Measurements from ENCODE around the gene PFKFB2. TPM values are rescaled to one million over a fixed set of nuclear protein-coding genes. Genes with fewer than 3 reads are reported as not detected.

Gene PFKFB2
- total RNA-seq (2014; rRNA removed; shearing (Covaris generic)) = 24.0 and 24.9 TPM in 2 replicates
- 11.0 and 16.9 TPM in 2 replicates for polyA plus RNA-seq (2015; cell fraction: cytosol; rRNA removed)
- 35.4 and 47.0 TPM in 2 replicates for polyA plus RNA-seq (2015; cell fraction: nucleus; rRNA removed)

DNA sequence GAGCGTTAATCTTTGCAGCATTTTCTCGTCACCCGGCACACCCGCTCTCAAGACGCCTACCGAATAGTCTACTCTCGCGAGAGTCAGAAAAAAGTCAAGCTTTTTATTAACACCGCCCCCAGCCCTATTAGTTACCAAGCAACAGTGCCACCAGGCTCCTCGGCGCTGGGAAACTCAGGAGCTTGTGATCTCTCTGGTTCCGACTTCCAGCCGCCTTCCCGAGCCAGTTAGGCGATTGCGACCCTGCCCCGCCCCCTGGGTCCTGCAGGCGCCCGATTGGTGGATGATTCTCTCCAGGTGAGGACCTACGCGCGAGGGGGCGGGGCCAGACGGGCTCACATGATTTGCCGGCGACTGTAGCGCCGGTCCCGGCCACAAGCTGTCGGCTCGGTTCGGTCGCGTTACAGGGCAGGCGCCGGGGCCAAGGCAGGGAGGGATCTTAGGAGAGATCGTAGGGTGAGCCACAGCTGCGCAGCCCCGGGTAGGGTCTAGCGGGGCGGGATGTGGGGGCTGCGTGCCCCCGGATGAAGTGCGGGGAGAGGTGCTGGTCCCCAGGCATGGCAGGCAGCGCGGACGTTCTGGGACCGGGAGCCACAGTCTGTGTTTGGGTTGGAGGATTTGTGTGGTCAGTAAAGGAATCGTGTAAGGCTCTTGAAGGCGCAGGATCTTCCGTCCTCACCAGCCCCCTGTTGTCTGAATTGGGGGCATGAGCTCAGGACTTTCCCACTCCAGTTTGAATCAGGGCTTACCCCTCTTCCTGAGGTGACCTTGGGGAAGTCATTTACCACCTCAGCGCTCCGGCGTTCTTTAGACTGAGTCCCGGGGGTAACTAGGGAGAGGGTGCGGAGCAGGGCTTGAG is at the start of gene PFKFB2:
Gene PFKFB2, plus strand, starts transcription at position 365 of the 859 bp plus-strand sequence. CDS start 1,443 bp downstream, outside the sequence.
- in situ Hi-C loops (cut with HindIII; ENCODE audit: low pct_unique_long_range_greater_than_20kb, low sequenced_read_pairs) = no loop called here
- DNase-seq (ENCODE audit: low read depth, low spot score) = peak; percentile 98

DNA sequence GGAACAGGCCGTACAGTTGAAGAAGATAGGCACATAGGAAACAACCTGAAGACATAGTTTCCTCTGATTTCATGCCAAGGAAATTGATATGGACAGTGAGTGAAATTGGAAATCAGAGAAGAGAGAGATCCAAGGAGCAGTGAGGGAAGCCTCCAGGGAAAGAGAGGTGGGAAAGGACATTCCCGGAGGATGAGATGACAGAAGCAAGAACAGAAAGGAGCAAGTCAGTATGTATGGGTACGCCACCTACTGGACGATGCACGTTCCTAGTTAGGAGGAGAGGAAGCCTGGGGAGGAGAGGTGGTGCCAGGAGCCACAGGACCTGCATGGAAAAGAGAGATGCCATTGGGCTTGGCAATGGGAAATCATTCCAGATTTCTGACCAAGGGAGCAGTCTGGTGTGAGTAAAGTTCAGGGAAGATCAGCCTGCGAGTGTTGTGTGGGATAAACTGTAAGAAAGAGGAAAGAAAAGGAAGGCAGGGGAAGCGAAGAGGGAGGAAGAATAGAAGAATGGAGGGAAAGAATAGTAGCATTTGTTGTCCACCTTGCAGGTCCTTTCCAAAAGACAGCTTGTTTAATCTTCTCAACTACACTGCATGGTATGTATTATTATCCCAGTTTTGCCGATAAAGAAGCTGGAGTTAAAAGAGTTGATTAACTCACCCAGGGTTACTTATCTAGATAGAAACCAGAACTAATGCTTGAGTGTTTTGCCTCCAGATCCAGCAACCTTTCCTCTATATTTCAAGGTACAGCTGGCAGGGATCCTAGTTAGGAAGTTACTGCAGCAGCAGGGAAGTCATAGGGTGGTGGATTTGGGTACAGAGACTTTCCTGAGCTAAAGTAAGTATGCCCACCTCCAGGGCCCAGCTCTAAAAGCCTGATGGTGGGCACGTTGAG is 47.9 kb upstream of the PFKFB2 start:
- in situ Hi-C loops (cut with HindIII; ENCODE audit: low pct_unique_long_range_greater_than_20kb, low sequenced_read_pairs) = no loop called here

DNA sequence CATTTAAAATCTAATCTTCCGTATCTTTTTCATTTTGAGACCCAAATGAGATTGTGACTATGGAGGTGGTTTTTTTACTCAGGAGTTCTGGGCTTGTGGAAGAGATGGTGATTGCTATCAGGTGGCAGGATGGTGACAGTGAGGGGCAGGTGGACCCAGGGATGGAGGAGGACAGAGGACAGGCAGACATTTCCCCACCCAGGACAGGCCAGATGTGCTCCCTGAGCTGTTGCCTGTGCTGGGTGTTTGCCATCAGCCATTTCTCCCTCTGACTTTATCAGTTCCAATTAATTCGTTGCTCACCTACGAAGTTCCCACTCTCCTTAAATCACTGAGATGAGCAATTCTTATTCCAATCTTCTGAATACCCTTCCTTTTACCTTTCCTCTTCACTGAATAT is 47.0 kb upstream of the PFKFB2 start:
- no peak for DNase-seq (ENCODE audit: low read depth, low spot score)
- in situ Hi-C loops (cut with HindIII; ENCODE audit: low pct_unique_long_range_greater_than_20kb, low sequenced_read_pairs) = no loop called here

More for the DNA sequence above, 47.9 kb upstream of the PFKFB2 start:
- DNase-seq (ENCODE audit: low read depth, low spot score) = peak; percentile 87

DNA sequence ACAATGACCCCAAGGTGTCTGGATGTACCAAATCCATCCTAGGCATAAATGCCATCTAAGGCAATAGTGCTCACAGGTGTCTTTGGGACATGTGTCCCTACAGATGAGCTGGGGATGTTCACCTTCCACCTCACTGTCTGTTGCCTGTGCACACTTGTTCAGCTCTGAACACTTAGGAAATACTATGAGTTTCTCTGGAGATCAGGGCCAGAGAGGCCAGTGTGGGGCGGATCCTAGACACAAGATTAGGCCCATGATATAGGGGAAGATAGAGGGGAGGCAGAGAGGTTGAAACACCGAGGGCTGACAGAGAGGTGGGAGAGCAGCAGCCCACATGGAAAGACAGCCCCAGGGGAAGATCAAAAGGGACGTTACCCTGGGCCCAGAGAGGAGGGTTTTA is 46.2 kb upstream of the PFKFB2 start:
- DNase-seq (ENCODE audit: low read depth, low spot score) = no peak
- in situ Hi-C loops (cut with HindIII; ENCODE audit: low pct_unique_long_range_greater_than_20kb, low sequenced_read_pairs) = no loop called here

DNA sequence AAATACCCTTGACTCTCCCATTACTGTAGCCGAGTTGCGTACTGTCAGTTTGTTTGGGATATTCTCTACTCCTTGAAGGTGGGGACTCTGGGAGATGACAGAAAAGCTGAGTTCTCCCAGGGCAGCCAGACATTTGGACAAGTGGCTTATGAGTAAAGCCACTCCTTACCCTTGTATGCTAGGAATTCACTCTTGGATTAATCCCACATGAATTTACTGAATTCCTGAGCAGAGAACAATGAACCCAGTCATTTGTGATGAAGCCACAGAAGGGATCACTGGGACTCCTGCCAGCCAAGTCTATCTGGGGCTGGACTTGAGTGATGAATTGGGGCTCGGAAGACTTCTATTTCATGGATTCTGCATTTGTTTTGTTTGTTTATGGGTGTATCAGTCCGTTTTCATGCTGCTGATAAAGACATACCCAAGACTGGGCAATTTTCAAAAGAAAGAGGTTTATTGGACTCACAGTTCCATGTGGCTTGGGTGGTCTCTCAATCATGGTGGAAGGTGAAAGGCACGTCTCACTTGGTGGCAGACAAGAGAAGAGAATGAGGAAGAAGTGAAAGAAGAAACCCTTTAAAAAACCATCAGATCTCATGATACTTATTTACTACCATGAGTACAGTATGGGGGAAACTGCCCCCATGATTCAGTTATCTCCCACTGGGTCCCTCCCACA is 45.6 kb upstream of the PFKFB2 start:
- in situ Hi-C loops (cut with HindIII; ENCODE audit: low pct_unique_long_range_greater_than_20kb, low sequenced_read_pairs) = no loop called here
- DNase-seq (ENCODE audit: low read depth, low spot score) = peak; percentile 95

DNA sequence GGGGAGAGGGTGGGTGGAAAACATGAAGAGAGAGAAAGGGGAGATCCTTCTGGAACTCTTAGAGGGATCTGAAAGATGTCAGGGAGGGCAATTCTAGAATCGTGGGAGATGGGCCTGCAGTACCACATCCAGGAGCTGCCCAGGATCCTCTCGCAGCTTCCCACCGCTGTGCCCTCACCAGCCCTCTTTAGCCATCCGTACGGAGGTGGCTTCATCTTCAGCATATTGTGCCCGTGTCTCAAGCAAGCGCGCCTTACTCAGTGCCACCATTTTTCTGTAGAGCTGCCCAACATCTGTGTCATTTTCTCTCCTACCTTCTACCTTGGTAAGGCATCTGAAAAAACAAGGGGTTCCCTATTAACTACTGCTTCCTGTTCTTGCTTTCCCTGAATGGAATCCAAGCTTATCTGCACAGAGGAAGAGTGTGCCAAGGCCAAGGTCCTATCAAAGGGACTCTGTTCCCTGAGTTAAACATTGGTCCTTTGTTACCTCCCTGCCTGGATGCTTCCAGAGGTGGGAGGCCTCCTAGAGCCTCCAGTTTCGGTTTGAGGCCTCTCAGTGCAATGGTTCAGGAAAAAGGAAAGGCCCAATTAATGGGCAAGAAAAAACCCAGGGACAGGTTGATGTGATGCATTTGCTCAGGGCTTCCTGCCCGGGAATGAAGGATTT is 43.8 kb upstream of the PFKFB2 start:
- in situ Hi-C loops (cut with HindIII; ENCODE audit: low pct_unique_long_range_greater_than_20kb, low sequenced_read_pairs) = no loop called here
- DNase-seq (ENCODE audit: low read depth, low spot score) = peak; percentile 89

DNA sequence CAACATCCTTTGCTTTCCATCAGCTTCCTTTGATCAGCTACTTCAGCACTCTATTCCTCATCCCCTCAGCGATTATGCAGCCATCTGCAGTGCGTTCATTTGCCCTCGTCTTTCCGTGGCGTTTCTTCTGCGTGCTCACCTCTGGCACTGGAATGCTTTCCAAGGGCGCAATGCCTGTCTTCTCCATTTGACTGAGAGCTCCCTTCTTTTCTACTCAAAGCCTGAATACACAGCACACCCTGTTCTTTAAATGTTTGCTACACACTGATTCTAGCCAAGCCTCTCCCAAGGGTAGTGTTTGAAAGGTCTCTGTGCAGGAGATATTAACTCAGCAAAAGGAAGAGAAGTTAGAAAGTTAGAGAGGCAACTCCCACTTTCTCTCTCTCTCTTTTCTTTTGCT is 43.1 kb upstream of the PFKFB2 start:
- in situ Hi-C loops (cut with HindIII; ENCODE audit: low pct_unique_long_range_greater_than_20kb, low sequenced_read_pairs) = no loop called here

DNA sequence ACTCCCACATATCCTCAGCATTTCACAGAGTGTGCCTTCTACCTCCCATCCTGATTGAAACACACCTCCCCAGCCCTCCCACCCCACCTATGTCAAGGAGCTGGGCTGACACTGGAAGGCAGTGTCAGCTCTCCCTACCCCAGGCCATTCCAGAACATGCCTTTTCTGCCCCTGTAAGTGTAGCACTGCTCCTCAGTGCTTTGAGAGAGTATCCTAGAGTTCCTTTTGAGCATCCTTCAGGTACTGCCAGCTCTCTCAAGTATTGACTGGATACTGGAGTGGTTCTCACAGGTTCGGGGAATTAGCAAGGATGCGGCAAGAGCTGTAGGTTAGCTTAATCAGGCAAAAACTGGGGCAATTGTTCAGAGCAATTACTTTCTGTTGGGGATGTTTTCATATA is 42.3 kb upstream of the PFKFB2 start:
- in situ Hi-C loops (cut with HindIII; ENCODE audit: low pct_unique_long_range_greater_than_20kb, low sequenced_read_pairs) = no loop called here
- no peak for DNase-seq (ENCODE audit: low read depth, low spot score)

More for the DNA sequence above, 43.1 kb upstream of the PFKFB2 start:
- DNase-seq (ENCODE audit: low read depth, low spot score) = peak; percentile 28

DNA sequence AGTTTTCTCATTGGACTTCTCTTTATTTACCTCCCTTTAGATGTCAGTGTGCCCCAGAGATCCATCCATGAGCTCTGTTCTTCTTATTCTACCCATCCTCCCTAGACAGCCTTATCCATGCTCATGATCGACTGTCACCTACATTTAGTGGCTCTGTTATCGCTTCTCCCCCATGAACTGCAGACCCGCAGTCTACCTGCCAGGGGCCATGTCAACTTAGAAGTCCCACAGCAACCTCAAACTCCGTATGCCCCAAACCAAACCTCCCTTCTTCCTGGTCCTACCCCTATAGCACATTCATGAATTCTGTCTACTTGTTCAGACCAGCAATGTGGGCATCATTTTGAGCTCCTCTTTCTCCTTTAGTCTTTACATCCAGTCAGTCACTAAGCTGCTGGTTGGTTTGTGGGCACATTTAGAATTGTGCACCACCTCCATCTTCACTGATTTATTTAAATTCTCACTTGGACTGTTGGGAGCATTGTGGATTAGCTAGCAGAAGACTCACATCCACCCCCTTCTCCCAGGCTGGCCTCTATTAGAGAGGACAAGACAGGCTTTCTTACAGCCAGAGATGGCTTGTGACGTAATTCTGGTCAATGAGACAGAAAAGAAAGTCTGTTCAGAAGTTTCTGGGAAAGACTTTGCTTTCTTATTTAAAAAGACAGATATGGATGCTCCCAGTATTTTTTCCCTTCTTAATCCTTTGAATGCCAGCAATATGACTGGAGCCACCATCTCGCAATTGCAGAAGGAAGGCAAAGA is 39.6 kb upstream of the PFKFB2 start:
- peak; percentile 65 for DNase-seq (ENCODE audit: low read depth, low spot score)
- in situ Hi-C loops (cut with HindIII; ENCODE audit: low pct_unique_long_range_greater_than_20kb, low sequenced_read_pairs) = no loop called here

DNA sequence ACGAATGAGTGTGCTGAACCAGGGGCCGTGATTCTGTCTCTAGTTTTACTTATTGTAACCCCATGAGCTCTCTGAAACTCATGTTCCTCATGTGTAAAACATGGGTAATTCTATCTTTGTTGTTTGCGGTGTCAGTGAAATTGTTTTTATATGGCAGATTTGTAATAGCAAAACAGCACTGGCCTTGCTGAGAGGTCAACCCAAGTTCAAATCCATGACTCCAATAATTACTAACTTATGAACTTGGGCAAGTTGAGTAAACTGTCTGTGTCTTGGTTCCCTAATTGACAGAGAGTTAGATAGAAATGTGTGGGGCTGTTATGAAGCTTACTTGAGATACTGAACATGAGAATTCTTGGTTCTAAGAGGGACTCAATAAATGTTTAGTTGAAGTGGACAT is 38.3 kb upstream of the PFKFB2 start:
- DNase-seq (ENCODE audit: low read depth, low spot score) = no peak
- in situ Hi-C loops (cut with HindIII; ENCODE audit: low pct_unique_long_range_greater_than_20kb, low sequenced_read_pairs) = no loop called here

DNA sequence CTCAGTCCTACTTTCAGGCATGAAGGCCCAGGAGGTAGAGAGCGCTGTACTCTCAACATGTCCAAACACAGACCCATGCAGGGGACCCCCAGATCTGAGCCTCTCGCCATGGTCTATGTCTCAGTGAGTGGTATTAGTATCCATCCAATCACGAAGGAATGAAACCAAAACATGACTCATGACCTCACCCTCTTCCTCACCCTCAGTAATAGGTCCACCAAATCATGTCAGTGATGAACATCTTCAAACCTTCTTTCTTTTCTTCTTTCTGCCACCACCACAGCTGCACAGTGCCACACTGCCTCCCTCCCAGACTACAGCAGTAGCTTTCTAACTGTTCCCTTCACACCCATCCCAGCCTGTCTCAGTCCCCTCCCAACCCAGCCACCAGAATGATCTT is 37.3 kb upstream of the PFKFB2 start:
- DNase-seq (ENCODE audit: low read depth, low spot score) = no peak
- in situ Hi-C loops (cut with HindIII; ENCODE audit: low pct_unique_long_range_greater_than_20kb, low sequenced_read_pairs) = no loop called here

DNA sequence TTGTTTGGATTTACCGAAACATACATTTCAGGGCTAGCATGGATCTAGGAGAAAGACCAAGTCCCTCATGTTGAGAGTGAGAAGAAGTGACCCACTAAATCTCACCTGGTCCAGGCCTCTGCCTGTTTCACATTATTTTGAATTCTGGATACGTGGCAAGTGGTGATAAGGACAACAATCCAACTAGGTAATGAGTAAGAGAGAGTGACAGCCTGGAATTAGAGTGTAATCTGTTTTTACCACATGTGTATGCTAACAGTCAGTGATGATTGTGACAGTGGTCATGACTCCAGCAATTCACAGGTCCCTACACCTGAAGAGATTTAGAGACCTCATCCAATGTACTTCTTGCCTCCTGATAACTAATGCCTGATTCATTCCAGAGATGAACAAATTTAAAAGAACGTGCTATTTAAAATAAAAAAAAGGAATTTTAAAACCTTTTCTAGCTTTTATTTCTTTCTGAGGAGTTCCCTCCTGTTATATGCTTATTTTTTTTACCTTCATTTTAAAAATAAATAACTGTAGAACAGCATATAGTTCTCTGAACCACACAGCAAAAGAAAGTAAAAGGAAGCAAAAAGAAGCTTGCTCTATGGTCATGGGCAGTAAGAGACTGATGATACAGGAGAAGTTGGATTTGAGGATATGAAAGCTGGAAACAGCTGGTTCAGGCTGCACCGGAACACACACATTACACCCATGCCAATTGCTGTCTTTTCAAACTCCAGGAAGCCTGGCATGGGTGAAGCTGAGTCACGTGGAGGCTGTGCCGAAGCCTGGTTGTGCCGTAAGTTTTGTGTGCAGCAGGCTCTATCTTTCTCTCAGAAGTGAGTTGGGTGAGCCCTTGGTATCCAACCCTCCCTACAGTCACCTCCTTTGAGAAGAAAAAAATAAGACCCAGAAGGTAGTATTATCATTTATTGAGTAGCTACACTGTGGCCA is 35.2 kb upstream of the PFKFB2 start:
- no peak for DNase-seq (ENCODE audit: low read depth, low spot score)
- in situ Hi-C loops (cut with HindIII; ENCODE audit: low pct_unique_long_range_greater_than_20kb, low sequenced_read_pairs) = no loop called here

DNA sequence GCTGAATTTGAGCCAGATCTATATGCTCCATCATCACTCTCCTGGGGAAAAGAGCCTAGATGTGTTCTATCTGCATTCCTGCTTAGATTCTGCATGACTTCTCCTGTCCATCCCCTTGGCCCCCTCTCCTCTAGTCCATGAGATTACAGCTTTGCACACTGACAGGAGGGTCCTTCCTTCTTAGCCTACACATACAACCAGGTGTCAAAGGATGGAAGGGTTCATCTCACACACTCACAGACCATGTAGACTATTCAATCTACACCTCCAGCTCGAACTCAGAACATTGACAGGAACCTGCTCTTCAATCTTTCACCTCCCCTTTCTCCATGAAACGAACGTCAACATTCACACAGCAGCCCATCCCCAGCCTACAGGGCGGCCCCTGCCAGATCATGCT is 34.4 kb upstream of the PFKFB2 start:
- DNase-seq (ENCODE audit: low read depth, low spot score) = no peak
- in situ Hi-C loops (cut with HindIII; ENCODE audit: low pct_unique_long_range_greater_than_20kb, low sequenced_read_pairs) = no loop called here

DNA sequence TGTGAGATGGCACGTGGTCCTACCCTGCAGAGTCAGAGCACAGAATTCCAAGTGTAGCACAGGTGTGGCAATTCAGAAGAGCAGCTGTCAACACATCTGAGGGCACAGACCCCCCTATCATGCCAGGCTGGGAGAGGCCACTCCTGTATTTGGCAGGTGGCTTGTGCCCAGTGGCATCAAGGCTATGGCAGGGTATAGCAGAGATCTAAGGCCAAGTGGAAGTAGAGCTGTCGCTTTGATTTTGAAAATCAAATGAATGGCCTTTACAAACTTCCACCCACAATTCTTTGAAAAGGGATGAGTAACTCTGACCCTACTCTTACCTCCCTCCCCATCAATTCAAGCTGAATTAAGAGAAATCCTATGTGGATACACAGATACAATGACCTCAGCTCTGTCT is 33.9 kb upstream of the PFKFB2 start:
- in situ Hi-C loops (cut with HindIII; ENCODE audit: low pct_unique_long_range_greater_than_20kb, low sequenced_read_pairs) = no loop called here
- no peak for DNase-seq (ENCODE audit: low read depth, low spot score)

DNA sequence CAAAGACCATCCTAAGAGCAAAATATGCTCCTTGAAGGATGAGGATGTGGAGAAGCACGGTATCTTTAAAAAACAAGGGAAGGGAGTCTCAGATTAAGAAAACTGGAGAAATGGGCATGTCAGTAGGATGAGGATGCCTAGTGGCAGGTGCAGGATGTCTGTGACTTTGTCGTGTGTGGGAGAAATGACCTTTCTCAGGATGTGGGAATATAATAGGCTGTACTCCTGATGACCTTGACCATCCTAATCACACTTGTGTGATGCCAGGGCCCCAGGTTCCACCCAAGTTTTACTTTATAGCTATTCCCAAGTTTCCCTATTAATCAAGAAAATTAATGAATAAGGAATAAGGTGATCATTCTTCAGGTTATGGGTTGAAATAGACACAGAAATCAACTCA is 33.4 kb upstream of the PFKFB2 start:
- no peak for DNase-seq (ENCODE audit: low read depth, low spot score)
- in situ Hi-C loops (cut with HindIII; ENCODE audit: low pct_unique_long_range_greater_than_20kb, low sequenced_read_pairs) = no loop called here

All from SK-MEL-5 (cell line).